Neuronal stem cell (in vitro differentiated cells): ENCODE measurements around the gene OR2V1.
"Not testable (repeated sequence)": the region's sequence is repeated elsewhere in the genome, so short reads cannot be mapped to it uniquely, and the experiment has no call there.

ENCODE experiments used
- DNase-seq: peaks from one replicate; pipeline ENCODE4 v3.0.0-alpha.2; 2013; ENCODE audit warnings: low spot score
- H2AFZ ChIP-seq: one replicate; pipeline ENCODE4 v1.6.1; 2013; ENCODE audit warnings: mild to moderate bottlenecking, low read length, inconsistent platforms
- H2AK5ac ChIP-seq: 2 replicates; pipeline ENCODE4 v1.6.1; 2013; ENCODE audit warnings: low read depth, mild to moderate bottlenecking, inconsistent platforms, low read length, moderate library complexity, mixed read lengths
- H2BK120ac ChIP-seq: 2 replicates; pipeline ENCODE4 v1.6.1; 2013; ENCODE audit warnings: low read depth, mild to moderate bottlenecking, inconsistent platforms, low read length, moderate library complexity, mixed read lengths
- H2BK12ac ChIP-seq: one replicate; pipeline ENCODE4 v1.6.1; 2013; ENCODE audit warnings: low read length, inconsistent platforms
- H2BK15ac ChIP-seq: 2 replicates; pipeline ENCODE4 v1.6.1; 2013; ENCODE audit warnings: mild to moderate bottlenecking, low read length, inconsistent platforms, mixed read lengths
- H2BK5ac ChIP-seq: one replicate; pipeline ENCODE4 v1.6.1; 2013; ENCODE audit warnings: inconsistent platforms, mild to moderate bottlenecking, low read length, moderate library complexity
- H3K14ac ChIP-seq: one replicate; pipeline ENCODE4 v1.6.1; 2013; ENCODE audit warnings: low read length, inconsistent platforms
- H3K18ac ChIP-seq: 2 replicates; pipeline ENCODE4 v1.6.1; 2013; ENCODE audit warnings: low read length, inconsistent platforms
- H3K23ac ChIP-seq: 2 replicates; pipeline ENCODE4 v1.6.1; 2013; ENCODE audit warnings: low read depth, mild to moderate bottlenecking, mixed read lengths, low read length, inconsistent platforms; ENCODE audit not compliant: poor library complexity
- H3K27ac ChIP-seq: replicated peaks from 3 replicates; pipeline ENCODE4 v1.5.1; 2013; ENCODE audit warnings: low read length, inconsistent platforms
- H3K27me3 ChIP-seq, 3 experiments: 2 replicates each; pipeline ENCODE4 v1.6.1; 2013; ENCODE audit warnings: low read length in 3 of 3, mild to moderate bottlenecking in 2 of 3, inconsistent platforms in 1 of 3, low read depth in 1 of 3, mixed read lengths in 1 of 3, moderate library complexity in 1 of 3; ENCODE audit not compliant: control insufficient read depth in 3 of 3, insufficient read depth in 3 of 3
- H3K36me3 ChIP-seq, 2 donors: replicated peaks in 1 of 2; 2 replicates each; pipeline ENCODE4 v1.6.1; 2013; ENCODE audit warnings: low read length in 2 of 2; ENCODE audit not compliant: control insufficient read depth in 2 of 2, insufficient read depth in 2 of 2
- H3K4ac ChIP-seq: 2 replicates; pipeline ENCODE4 v1.6.1; 2013; ENCODE audit warnings: inconsistent platforms, mild to moderate bottlenecking, low read length, moderate library complexity
- H3K4me1 ChIP-seq, 2 donors: 1 replicate in 1 of 2; 2 replicates in 1 of 2; pipeline ENCODE4 v1.6.1; 2013; ENCODE audit warnings: low read length in 2 of 2, low read depth in 1 of 2; ENCODE audit not compliant: control insufficient read depth in 2 of 2, insufficient read depth in 1 of 2
- H3K4me2 ChIP-seq: one replicate; pipeline ENCODE4 v1.6.1; 2013; ENCODE audit warnings: mild to moderate bottlenecking, low read length, inconsistent platforms; ENCODE audit not compliant: insufficient read depth, poor library complexity, severe bottlenecking
- H3K4me3 ChIP-seq, 2 donors: 2 replicates each; pipeline ENCODE4 v1.5.1; 2013; ENCODE audit warnings: low read length in 2 of 2, mild to moderate bottlenecking in 2 of 2, inconsistent platforms in 1 of 2, moderate library complexity in 1 of 2
- H3K79me1 ChIP-seq: one replicate; pipeline ENCODE4 v1.6.1; 2013; ENCODE audit warnings: low read depth, mild to moderate bottlenecking, inconsistent platforms, low read length, moderate library complexity
- H3K9ac ChIP-seq: one replicate; pipeline ENCODE4 v1.6.1; 2013; ENCODE audit warnings: mild to moderate bottlenecking, low read depth, low read length, inconsistent platforms; ENCODE audit not compliant: poor library complexity
- H3K9me3 ChIP-seq, 2 donors: replicated peaks in 1 of 2; 2 replicates each; pipeline versions ENCODE3 to v1.6.1; 2013; ENCODE audit warnings: low read length in 2 of 2, mild to moderate bottlenecking in 2 of 2, inconsistent platforms in 1 of 2, low read depth in 1 of 2, mixed read lengths in 1 of 2, moderate library complexity in 1 of 2; ENCODE audit not compliant: control insufficient read depth in 2 of 2, insufficient read depth in 1 of 2
- H4K8ac ChIP-seq: one replicate; pipeline ENCODE4 v1.6.1; 2013; ENCODE audit warnings: low read depth, mild to moderate bottlenecking, inconsistent platforms, low read length, moderate library complexity
- H4K91ac ChIP-seq: one replicate; pipeline ENCODE4 v1.6.1; 2013; ENCODE audit warnings: low read length, low read depth, mild to moderate bottlenecking, inconsistent platforms; ENCODE audit not compliant: poor library complexity
- WGBS, 2 donors: extraction: QIAGEN DNeasy Blood & Tissue Kit; methylation state at CpG; one replicate each; pipeline ENCODE4 v1.1.7; 2013; ENCODE audit warnings: missing lambda C conversion rate in 2 of 2, mixed read lengths in 1 of 2; ENCODE audit not compliant: insufficient read length in 2 of 2, insufficient replicate concordance in 1 of 2; ENCODE audit errors: extremely low coverage in 2 of 2; 5-methylcytosine and 5-hydroxymethylcytosine counted together

OR2V1 gene

DNA sequence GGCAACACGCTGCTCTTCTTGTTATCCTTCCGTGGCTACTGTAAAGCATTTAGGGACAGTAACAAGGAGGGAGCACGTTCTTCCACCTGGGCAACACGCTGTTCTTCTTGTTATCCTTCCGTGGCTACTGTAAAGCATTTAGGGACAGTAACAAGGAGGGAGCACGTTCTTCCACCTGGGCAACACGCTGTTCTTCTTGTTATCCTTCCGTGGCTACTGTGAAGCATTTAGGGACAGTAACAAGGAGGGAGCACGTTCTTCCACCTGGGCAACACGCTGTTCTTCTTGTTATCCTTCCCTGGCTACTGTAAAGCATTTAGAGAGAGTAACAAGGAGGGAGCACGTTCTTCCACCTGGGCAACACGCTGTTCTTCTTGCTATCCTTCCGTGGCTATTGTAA, 17.4 kb downstream of the OR2V1 start:
- WGBS, 2 donors = no CpG with 5 or more reads among the region's 13 CpGs
- H3K23ac ChIP-seq, H2BK5ac ChIP-seq, H3K79me1 ChIP-seq, H3K14ac ChIP-seq, H4K91ac ChIP-seq, H3K9ac ChIP-seq, H3K4ac ChIP-seq, H2AFZ ChIP-seq, H3K4me1 ChIP-seq, H2AK5ac ChIP-seq, H2BK15ac ChIP-seq, H2BK12ac ChIP-seq, DNase-seq, H3K4me3 ChIP-seq, H4K8ac ChIP-seq, H2BK120ac ChIP-seq, H3K18ac ChIP-seq, H3K27ac ChIP-seq, H3K4me2 ChIP-seq, H3K36me3 ChIP-seq: not testable (repeated sequence)
- Histone ChIP-seq H3K27me3 (peaks cover 9 to 42% (median 23%) of the 10 kb centered on the region in 3 experiments), H3K9me3 (peaks cover 10 to 11% of the 10 kb centered on the region in 2 donors)

DNA sequence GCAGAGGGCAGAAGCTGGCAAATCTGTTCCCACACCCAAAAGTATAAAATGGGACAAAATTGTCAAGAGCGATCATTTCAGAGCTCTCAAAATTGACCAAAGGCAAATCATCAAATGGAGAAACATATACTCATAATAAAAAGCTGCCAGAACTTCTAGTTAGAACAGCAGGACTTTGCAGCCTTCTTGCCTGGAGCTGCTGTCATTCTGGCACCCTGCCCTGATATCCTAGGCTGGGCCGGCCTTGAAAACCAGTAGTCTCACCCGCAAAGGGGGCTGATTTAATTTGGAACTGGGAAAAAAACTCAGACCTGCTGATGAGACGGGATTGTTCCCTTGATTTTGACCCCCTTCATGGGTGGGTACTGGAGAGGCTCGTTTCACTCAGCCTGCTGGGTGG, 18.5 kb downstream of the OR2V1 start:
- Histone ChIP-seq H3K27ac (no peak overlapping the region), H3K14ac (no peak overlapping the region), H2BK5ac (no peak overlapping the region), H3K4me2 (no peak overlapping the region), H2BK12ac (no peak overlapping the region), H2BK120ac (no peak overlapping the region), H2AK5ac (no peak overlapping the region), H3K4ac (no peak overlapping the region), H3K18ac (no peak overlapping the region), H2AFZ (no peak overlapping the region), H3K9ac (no peak overlapping the region), H3K27me3 (peaks cover 9 to 43% (median 23%) of the 10 kb centered on the region in 3 experiments), H3K79me1 (no peaks in the 10 kb centered on the region), H3K9me3 (peaks cover 10 to 11% of the 10 kb centered on the region in 2 donors), H3K23ac (no peak overlapping the region), H2BK15ac (no peak overlapping the region), H3K36me3 (no peaks in the 10 kb centered on the region), H4K91ac (no peak overlapping the region), H4K8ac (no peak overlapping the region), H3K4me1 (peaks cover 0 to 5% of the 10 kb centered on the region in 2 donors), H3K4me3 (no peak overlapping the region)
- no CpG with 5 or more reads among the region's 5 CpGs for WGBS, 2 donors
- DNase-seq = no peak

- Histone ChIP-seq H3K4ac (no peak overlapping the region), H4K8ac (no peak overlapping the region), H3K23ac (no peak overlapping the region), H4K91ac (no peak overlapping the region), H2AK5ac (peak overlapping the region; percentile 29), H3K36me3 (no peaks in the 10 kb centered on the region), H2BK12ac (no peak overlapping the region), H3K4me3 (no peak overlapping the region), H2BK15ac (no peak overlapping the region), H3K18ac (no peak overlapping the region), H3K27ac (no peak overlapping the region), H2BK5ac (no peak overlapping the region), H3K4me1 (peaks cover 0 to 5% of the 10 kb centered on the region in 2 donors), H3K4me2 (no peak overlapping the region), H3K9me3 (peaks cover 10 to 13% of the 10 kb centered on the region in 2 donors), H3K14ac (no peak overlapping the region), H2BK120ac (no peak overlapping the region), H3K27me3 (peaks cover 9 to 43% (median 19%) of the 10 kb centered on the region in 3 experiments), H3K9ac (no peak overlapping the region), H2AFZ (no peak overlapping the region), H3K79me1 (no peaks in the 10 kb centered on the region)
- no CpG with 5 or more reads among the region's 5 CpGs for WGBS, 2 donors
- no peak for DNase-seq
Measured at GRCh38 chr5:181111010-181111409, 20.0 kb downstream of the OR2V1 start.

GRCh38 chr5:181109489-181110013, 21.4 kb downstream of the OR2V1 start:
- WGBS, 2 donors = no CpG with 5 or more reads among the region's 11 CpGs
- no peak overlapping the region for H3K14ac ChIP-seq
- H2BK12ac ChIP-seq = no peak overlapping the region
- H4K8ac ChIP-seq = no peak overlapping the region
- peaks cover 0 to 3% of the 10 kb centered on the region in 2 donors for H3K4me1 ChIP-seq
- no peak overlapping the region for H3K9ac ChIP-seq
- H3K9me3 ChIP-seq = peaks cover 4 to 8% of the 10 kb centered on the region in 2 donors
- H2BK120ac ChIP-seq = no peak overlapping the region
- no peak for DNase-seq
- no peak overlapping the region for H4K91ac ChIP-seq
- H3K36me3 ChIP-seq = no peaks in the 10 kb centered on the region
- H2AK5ac ChIP-seq = peak overlapping the region; percentile 42
- H2AFZ ChIP-seq = no peak overlapping the region
- no peak overlapping the region for H3K27ac ChIP-seq
- no peak overlapping the region for H3K4ac ChIP-seq
- no peak overlapping the region for H3K4me3 ChIP-seq
- peaks cover 5 to 42% (median 16%) of the 10 kb centered on the region in 3 experiments for H3K27me3 ChIP-seq
- no peak overlapping the region for H3K23ac ChIP-seq
- no peak overlapping the region for H2BK15ac ChIP-seq
- no peak overlapping the region for H2BK5ac ChIP-seq
- H3K18ac ChIP-seq = peak overlapping the region; percentile 3
- no peaks in the 10 kb centered on the region for H3K79me1 ChIP-seq
- no peak overlapping the region for H3K4me2 ChIP-seq
